Osteoblast (primary cell): ENCODE measurements around the gene MAFB. TPM values are rescaled to one million over a fixed set of nuclear protein-coding genes. Genes with fewer than 3 reads are reported as not detected.
A peak's percentile ranks its signal among the peaks of the same experiment; 100 is the strongest.

ENCODE experiments used
- DNase-seq: peaks from one replicate; pipeline ENCODE4 v3.0.0; 2011; ENCODE audit warnings: low spot score, mixed read lengths; ENCODE audit not compliant: insufficient read length; ENCODE audit errors: missing footprints
- H2AFZ ChIP-seq: 2 replicates; pipeline ENCODE4 v1.6.0; 2011; ENCODE audit warnings: mild to moderate bottlenecking, low read length
- H3K27ac ChIP-seq: 2 replicates; pipeline ENCODE4 v1.5.1; 2011; ENCODE audit warnings: mild to moderate bottlenecking, low read depth, low read length, moderate library complexity
- H3K27me3 ChIP-seq: 2 replicates; pipeline ENCODE4 v1.6.0; 2012; ENCODE audit warnings: mild to moderate bottlenecking, control low read depth, inconsistent platforms, low read length, moderate library complexity; ENCODE audit not compliant: insufficient read depth
- H3K36me3 ChIP-seq: 2 replicates; pipeline ENCODE4 v1.5.1; 2011; ENCODE audit warnings: mild to moderate bottlenecking, low read length, control low read depth, moderate library complexity; ENCODE audit not compliant: insufficient read depth
- H3K4me1 ChIP-seq: 2 replicates; pipeline ENCODE4 v1.5.1; 2011; ENCODE audit warnings: mild to moderate bottlenecking, low read length, control low read depth, moderate library complexity; ENCODE audit not compliant: insufficient read depth
- H3K4me2 ChIP-seq: 2 replicates; pipeline ENCODE4 v1.6.0; 2011; ENCODE audit warnings: mild to moderate bottlenecking, low read length; ENCODE audit not compliant: insufficient read depth
- H3K4me3 ChIP-seq: fragments of 200-600 bp; sonication (generic); 3 replicates; pipeline ENCODE4 v1.5.1; 2012; ENCODE audit warnings: mild to moderate bottlenecking, low read length, inconsistent platforms; ENCODE audit not compliant: insufficient read depth
- H3K79me2 ChIP-seq: 2 replicates; pipeline ENCODE4 v1.6.0; 2012; ENCODE audit warnings: mild to moderate bottlenecking, low read length, control low read depth, inconsistent platforms; ENCODE audit not compliant: insufficient read depth
- H3K9me3 ChIP-seq: 2 replicates; pipeline ENCODE4 v1.5.1; 2011; ENCODE audit warnings: low read depth, low read length, control low read depth
- H4K20me1 ChIP-seq: 2 replicates; pipeline ENCODE4 v1.6.0; 2012; ENCODE audit warnings: mild to moderate bottlenecking, low read length, control low read depth; ENCODE audit not compliant: insufficient read depth
- CTCF ChIP-seq: IDR thresholded peaks from 2 replicates; pipeline ENCODE4 v1.5.1; 2011; ENCODE audit warnings: mild to moderate bottlenecking, low read depth, low read length, moderate library complexity; ENCODE audit errors: extremely low read depth
- total RNA-seq: library from RNA; depleted of rRNA; stranded (reverse); fragments of >200 nt; gene quantifications from 2 replicates; pipeline ENCODE4 v1.2.3, GENCODE V29; 2012

Gene MAFB
- total RNA-seq, 1 donor, result 12.7 TPM

GRCh38 chr20:40683221-40683893 is 5.7 kb downstream of the MAFB start:
- Histone ChIP-seq H3K4me1 (peaks cover 3% of the 10 kb centered on the region), H4K20me1 (no peaks in the 10 kb centered on the region), H3K79me2 (no peaks in the 10 kb centered on the region), H3K4me3 (peak overlapping the region; percentile 70), H3K4me2 (peak overlapping the region; percentile 66), H2AFZ (peak overlapping the region; percentile 82), H3K9me3 (no peaks in the 10 kb centered on the region), H3K36me3 (no peaks in the 10 kb centered on the region), H3K27ac (peak overlapping the region; percentile 36), H3K27me3 (peaks cover 36% of the 10 kb centered on the region)
- DNase-seq, result peak; percentile 92
- TF ChIP-seq CTCF, result no peak

GRCh38 chr20:40682104-40682981 is 6.7 kb downstream of the MAFB start:
- Histone ChIP-seq H3K4me1 (peaks cover 3% of the 10 kb centered on the region), H3K27ac (peak overlapping the region; percentile 36), H3K27me3 (peaks cover 30% of the 10 kb centered on the region), H3K36me3 (no peaks in the 10 kb centered on the region), H3K4me3 (peak overlapping the region; percentile 70), H3K79me2 (no peaks in the 10 kb centered on the region), H3K4me2 (peak overlapping the region; percentile 66), H2AFZ (peak overlapping the region; percentile 82), H4K20me1 (no peaks in the 10 kb centered on the region), H3K9me3 (no peaks in the 10 kb centered on the region)
- DNase-seq, result no peak
- no peak for TF ChIP-seq CTCF

GRCh38 chr20:40681684-40682083 is 7.4 kb downstream of the MAFB start:
- no peak overlapping the region for H3K27ac ChIP-seq
- DNase-seq, result no peak
- H3K27me3 ChIP-seq, result peaks cover 27% of the 10 kb centered on the region
- TF ChIP-seq CTCF, result no peak
- H3K9me3 ChIP-seq, result no peaks in the 10 kb centered on the region
- H3K4me3 ChIP-seq, result no peak overlapping the region
- no peak overlapping the region for H2AFZ ChIP-seq
- peaks cover 3% of the 10 kb centered on the region for H3K4me1 ChIP-seq
- H4K20me1 ChIP-seq, result no peaks in the 10 kb centered on the region
- no peaks in the 10 kb centered on the region for H3K79me2 ChIP-seq
- no peaks in the 10 kb centered on the region for H3K36me3 ChIP-seq
- H3K4me2 ChIP-seq, result no peak overlapping the region

GRCh38 chr20:40681165-40681564 is 7.9 kb downstream of the MAFB start:
- H2AFZ ChIP-seq, result no peak overlapping the region
- H3K27ac ChIP-seq, result no peak overlapping the region
- no peak for DNase-seq
- no peak overlapping the region for H3K4me3 ChIP-seq
- H3K4me2 ChIP-seq, result no peak overlapping the region
- no peak for TF ChIP-seq CTCF
- H3K9me3 ChIP-seq, result no peaks in the 10 kb centered on the region
- no peaks in the 10 kb centered on the region for H4K20me1 ChIP-seq
- no peaks in the 10 kb centered on the region for H3K36me3 ChIP-seq
- peaks cover 3% of the 10 kb centered on the region for H3K4me1 ChIP-seq
- H3K27me3 ChIP-seq, result peaks cover 27% of the 10 kb centered on the region
- H3K79me2 ChIP-seq, result no peaks in the 10 kb centered on the region
